Muscle of leg (tissue), 11 donors: ENCODE data around the gene CABYR. TPM values are rescaled to one million over a fixed set of nuclear protein-coding genes. Genes with fewer than 3 reads are reported as not detected.
A peak's percentile ranks its signal among the peaks of the same experiment; 100 is the strongest.

Source experiments
- DNase-seq: peaks from one replicate; pipeline ENCODE4 v3.0.0; 2013
- H3K27ac ChIP-seq: one replicate; pipeline ENCODE4 v1.5.1; 2013; ENCODE audit warnings: mild to moderate bottlenecking, low read length, control low read depth
- H3K27me3 ChIP-seq: one replicate; pipeline ENCODE4 v1.6.1; 2013; ENCODE audit warnings: low read length; ENCODE audit not compliant: control insufficient read depth, insufficient read depth
- H3K36me3 ChIP-seq: one replicate; pipeline ENCODE4 v1.6.1; 2013; ENCODE audit warnings: low read length; ENCODE audit not compliant: control insufficient read depth, insufficient read depth
- H3K4me1 ChIP-seq: one replicate; pipeline ENCODE4 v1.6.1; 2013; ENCODE audit warnings: low read length; ENCODE audit not compliant: control insufficient read depth, insufficient read depth
- H3K4me3 ChIP-seq: one replicate; pipeline ENCODE4 v1.5.1; 2013; ENCODE audit warnings: low read length, control low read depth
- H3K9me3 ChIP-seq: replicated peaks from 2 replicates; pipeline ENCODE4 v1.6.1; 2013; ENCODE audit warnings: low read depth, low read length; ENCODE audit not compliant: control insufficient read depth
- WGBS: methylation state at CpG from one replicate; pipeline ENCODE4 v1.1.5; 2013; ENCODE audit warnings: missing lambda C conversion rate; ENCODE audit not compliant: insufficient coverage; 5-methylcytosine and 5-hydroxymethylcytosine counted together
- polyA plus RNA-seq, 8 donors: library from polyadenylated mRNA; unstranded; fragments of 120-200 nt; gene quantifications; one replicate each; pipeline versions ENCODE4 v1.2.1 to v1.2.3, GENCODE V29; 2013; ENCODE audit warnings: inconsistent platforms in 1 of 8, low replicate concordance in 1 of 8; ENCODE audit not compliant: insufficient read length in 8 of 8, insufficient read depth in 1 of 8
- total RNA-seq: library from RNA; stranded (reverse); fragments of 120-200 nt; gene quantifications from one replicate; pipeline ENCODE4 v1.2.4, GENCODE V29; 2013

CABYR gene
- total and polyA plus RNA-seq, 9 donors: 2.0 to 6.9 (median 3.3) TPM

DNA sequence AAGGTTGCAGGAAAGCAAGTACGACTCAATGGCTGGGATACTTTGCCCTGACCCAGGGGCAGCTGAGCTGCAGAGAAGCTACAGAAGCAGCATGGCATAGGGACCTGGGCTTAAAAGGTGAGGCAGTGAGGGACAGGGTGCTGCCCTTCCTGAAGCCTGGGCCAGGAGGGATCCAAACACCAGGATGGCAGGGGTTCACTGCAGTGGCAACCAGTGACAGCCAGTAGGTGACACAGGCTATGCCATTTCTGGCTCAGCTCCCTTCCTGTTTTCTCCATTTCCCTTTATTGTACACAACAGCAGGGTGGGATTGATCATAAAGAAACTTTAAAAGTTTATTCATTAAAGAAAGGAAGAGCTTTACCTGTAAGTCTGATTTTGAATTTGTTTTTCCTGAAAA lies 48.8 kb downstream of the CABYR start:
- Histone ChIP-seq H3K9me3 (no peaks in the 10 kb centered on the region), H3K4me3 (no peak overlapping the region), H3K27ac (peak overlapping the region; percentile 10), H3K4me1 (peaks cover 17% of the 10 kb centered on the region), H3K27me3 (no peaks in the 10 kb centered on the region), H3K36me3 (peaks cover 2% of the 10 kb centered on the region)
- no CpG with 5 or more reads among the region's 1 CpG for WGBS
- no peak for DNase-seq

- Histone ChIP-seq H3K27ac (peak overlapping the region; percentile 24), H3K4me1 (peaks cover 17% of the 10 kb centered on the region), H3K4me3 (no peak overlapping the region), H3K9me3 (no peaks in the 10 kb centered on the region), H3K27me3 (no peaks in the 10 kb centered on the region), H3K36me3 (peaks cover 2% of the 10 kb centered on the region)
- WGBS: no CpG with 5 or more reads among the region's 5 CpGs
- DNase-seq: no peak
Observed at GRCh38 chr18:24188120-24188519, 49.3 kb downstream of the CABYR start.

DNA sequence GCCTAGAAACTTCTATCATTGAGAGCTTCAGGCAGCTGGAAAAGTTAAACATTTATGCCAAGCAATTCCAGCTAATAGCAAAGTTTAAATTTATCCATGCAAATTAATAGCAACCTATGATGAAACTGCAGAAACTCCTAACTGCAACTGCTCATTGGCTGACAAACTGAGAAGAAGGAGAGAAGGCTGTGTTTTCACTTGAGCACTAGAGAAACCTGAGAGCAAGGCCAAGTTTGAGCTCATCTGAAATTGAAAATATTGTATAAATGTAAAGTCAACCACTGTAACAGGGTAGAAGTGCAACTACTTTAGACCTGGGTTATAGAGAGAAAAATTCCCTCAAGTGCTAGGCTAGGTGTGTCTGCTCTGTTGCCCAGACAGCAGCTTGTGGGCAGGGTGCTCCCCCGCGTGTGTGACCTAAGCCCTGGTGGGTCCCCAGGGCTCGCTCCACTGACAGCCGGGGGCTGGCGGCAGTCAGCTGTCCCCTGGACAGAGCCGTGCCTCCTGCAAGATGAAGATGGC lies 50.2 kb downstream of the CABYR start:
- DNase-seq: peak; percentile 91
- Histone ChIP-seq H3K4me3 (no peak overlapping the region), H3K27me3 (no peaks in the 10 kb centered on the region), H3K9me3 (no peaks in the 10 kb centered on the region), H3K4me1 (peaks cover 17% of the 10 kb centered on the region), H3K27ac (peak overlapping the region; percentile 75), H3K36me3 (peaks cover 2% of the 10 kb centered on the region)
- 54% methylated on average over 6 of the region's 6 CpGs for WGBS

- Histone ChIP-seq H3K4me3 (no peak overlapping the region), H3K27ac (peak overlapping the region; percentile 75)
- 85% methylated on average over 11 of the region's 15 CpGs for whole genome bisulfite sequencing
Observed at GRCh38 chr18:24189664-24190346, 50.9 kb downstream of the CABYR start.

GRCh38 chr18:24190590-24190989 lies 51.7 kb downstream of the CABYR start:
- no CpG with 5 or more reads among the region's 2 CpGs for WGBS

More at GRCh38 chr18:24189664-24190346, 50.9 kb downstream of the CABYR start:
- H3K9me3 ChIP-seq: no peaks in the 10 kb centered on the region
- peaks cover 17% of the 10 kb centered on the region for H3K4me1 ChIP-seq
- H3K36me3 ChIP-seq: peaks cover 4% of the 10 kb centered on the region
- no peak for DNase-seq
- no peaks in the 10 kb centered on the region for H3K27me3 ChIP-seq

DNA sequence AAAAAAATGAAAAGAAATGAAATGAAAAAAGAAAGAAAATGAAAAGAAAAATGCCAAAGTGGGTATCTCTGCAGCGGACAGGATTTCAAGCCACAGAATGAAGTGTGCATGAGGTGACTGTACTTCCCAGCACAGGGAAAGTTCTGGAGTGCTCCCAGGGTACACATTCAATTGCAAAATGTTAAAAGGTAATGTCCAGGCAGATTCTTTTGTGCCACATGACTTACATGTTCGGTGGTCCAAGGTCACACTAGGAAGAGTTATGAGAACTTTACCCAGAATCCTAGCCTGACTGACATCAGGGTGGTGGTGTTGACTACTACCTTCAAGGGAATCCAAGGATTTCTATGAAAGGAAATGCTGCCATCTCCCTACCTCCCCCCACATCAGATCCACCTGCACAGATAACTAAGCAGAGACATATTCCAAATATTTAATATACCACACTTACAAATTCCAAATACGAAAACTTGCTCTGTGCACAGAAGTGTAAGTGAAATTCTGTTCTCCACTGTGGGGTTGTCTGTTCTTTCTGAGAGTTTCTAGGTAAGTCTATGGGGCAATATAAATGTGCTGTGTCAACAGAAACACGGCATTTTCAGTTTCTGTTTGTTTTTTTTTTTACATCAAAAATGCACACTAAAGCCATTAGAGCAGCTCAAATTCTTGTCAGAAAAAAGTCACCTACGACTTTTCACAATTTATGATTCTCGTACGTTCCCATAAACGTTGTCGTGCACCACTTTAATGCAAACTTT lies 56.6 kb downstream of the CABYR start:
- H3K4me1 ChIP-seq: peaks cover 7% of the 10 kb centered on the region
- no peaks in the 10 kb centered on the region for H3K9me3 ChIP-seq
- peaks cover 11% of the 10 kb centered on the region for H3K36me3 ChIP-seq
- no peak overlapping the region for H3K4me3 ChIP-seq
- 45% methylated on average over 1 of the region's 9 CpGs for WGBS
- H3K27me3 ChIP-seq: no peaks in the 10 kb centered on the region
- no peak for DNase-seq
- no peak overlapping the region for H3K27ac ChIP-seq

More at GRCh38 chr18:24190590-24190989, 51.7 kb downstream of the CABYR start:
- Histone ChIP-seq H3K9me3 (no peaks in the 10 kb centered on the region), H3K4me1 (peaks cover 17% of the 10 kb centered on the region), H3K36me3 (peaks cover 12% of the 10 kb centered on the region), H3K27ac (peak overlapping the region; percentile 22), H3K4me3 (no peak overlapping the region), H3K27me3 (no peaks in the 10 kb centered on the region)
- peak; percentile 47 for DNase-seq

- Histone ChIP-seq H3K36me3 (peaks cover 11% of the 10 kb centered on the region), H3K27me3 (no peaks in the 10 kb centered on the region), H3K4me3 (no peak overlapping the region), H3K9me3 (no peaks in the 10 kb centered on the region), H3K27ac (no peak overlapping the region), H3K4me1 (peaks cover 7% of the 10 kb centered on the region)
- 90% methylated on average over 2 of the region's 4 CpGs for WGBS
- DNase-seq: no peak
Observed at GRCh38 chr18:24196764-24197163, 57.9 kb downstream of the CABYR start.

DNA sequence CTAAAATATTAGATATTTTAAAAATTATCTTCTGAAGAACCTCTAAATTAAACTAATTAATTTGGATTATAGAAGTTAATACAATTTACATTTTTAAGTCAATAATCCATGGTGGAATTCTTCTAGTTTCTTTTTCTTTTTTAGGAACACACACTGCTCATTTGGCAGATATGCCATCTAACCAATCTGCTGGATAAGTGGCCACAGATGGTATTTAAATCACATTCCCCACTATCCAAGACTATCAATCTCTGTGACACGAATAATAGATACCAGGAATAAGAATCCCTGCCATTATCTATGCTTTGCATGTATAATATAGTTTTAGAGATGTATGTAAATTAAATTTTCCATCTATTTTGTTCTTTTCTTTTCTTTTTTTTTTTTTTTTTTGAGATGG lies 58.5 kb downstream of the CABYR start:
- Histone ChIP-seq H3K9me3 (no peaks in the 10 kb centered on the region), H3K4me1 (peaks cover 7% of the 10 kb centered on the region), H3K27me3 (no peaks in the 10 kb centered on the region), H3K27ac (no peak overlapping the region), H3K4me3 (no peak overlapping the region), H3K36me3 (peaks cover 11% of the 10 kb centered on the region)
- no peak for DNase-seq
- WGBS: no CpG with 5 or more reads among the region's 1 CpG

- Histone ChIP-seq H3K4me3 (no peak overlapping the region), H3K36me3 (peaks cover 14% of the 10 kb centered on the region), H3K4me1 (peaks cover 7% of the 10 kb centered on the region), H3K27ac (no peak overlapping the region), H3K27me3 (no peaks in the 10 kb centered on the region), H3K9me3 (no peaks in the 10 kb centered on the region)
- DNase-seq: peak; percentile 37
- 69% methylated on average over 8 of the region's 9 CpGs for WGBS
Observed at GRCh38 chr18:24198461-24198860, 59.6 kb downstream of the CABYR start.

DNA sequence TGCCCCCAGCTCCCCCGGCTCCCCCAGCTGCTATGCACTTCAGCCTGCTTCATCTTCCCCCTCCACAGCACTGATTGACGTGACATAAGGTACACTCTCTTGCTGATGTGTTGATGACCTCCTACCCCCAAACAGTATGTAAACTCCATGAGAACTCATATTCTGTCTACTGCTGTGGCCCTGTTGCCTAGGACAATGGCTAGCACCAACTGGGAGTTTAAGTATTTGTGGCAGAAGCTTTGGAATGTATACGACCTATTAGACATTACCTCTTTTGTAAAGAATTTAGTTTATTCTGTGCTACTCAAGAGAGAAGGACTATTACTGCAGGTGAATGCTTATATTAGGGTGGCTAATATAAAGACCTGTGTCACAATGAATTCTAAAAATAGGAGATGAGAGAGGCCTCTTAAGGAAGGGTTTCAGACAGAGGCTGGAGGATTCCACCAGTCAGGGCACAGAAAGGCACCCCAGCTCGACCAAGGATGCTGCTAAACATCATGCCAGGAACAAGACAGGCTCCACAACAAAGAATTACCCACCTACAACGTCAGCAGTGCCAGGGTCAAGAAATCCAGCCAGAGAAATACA lies 60.6 kb downstream of the CABYR start:
- Histone ChIP-seq H3K27ac (no peak overlapping the region), H3K4me3 (no peak overlapping the region), H3K4me1 (peaks cover 7% of the 10 kb centered on the region), H3K9me3 (no peaks in the 10 kb centered on the region), H3K36me3 (peaks cover 14% of the 10 kb centered on the region), H3K27me3 (no peaks in the 10 kb centered on the region)
- no peak for DNase-seq
- WGBS: 83% methylated on average over 2 of the region's 5 CpGs
